Activated CD4-positive, alpha-beta T cell treated with anti-CD3 and anti-CD28 coated beads for 36 hours (primary cell): ENCODE data around the gene ZNF891. TPM values are rescaled to one million over a fixed set of nuclear protein-coding genes. Genes with fewer than 3 reads are reported as not detected.
A peak's percentile ranks its signal among the peaks of the same experiment; 100 is the strongest.

Experiments
- ATAC-seq: fragments of 200-7000 bp; cut with Tn5 transposase; one replicate; pipeline ENCODE4 v1.10.0; 2021; ENCODE audit warnings: mild to moderate bottlenecking, moderate library complexity
- CTCF ChIA-PET: fragments of 350-600 bp; sonication (Branson Sonifier 250); formaldehyde crosslinking; loops from one replicate; lab custom pipeline; 2021; ENCODE audit warnings: antibody characterized with exemption; lab: Charles Lee
- POLR2A ChIA-PET: fragments of 350-600 bp; sonication (Branson Sonifier 250); formaldehyde crosslinking; loops from one replicate; lab custom pipeline; 2021; ENCODE audit warnings: antibody characterized with exemption, inconsistent platforms; lab: Charles Lee
- DNase-seq: peaks from one replicate; pipeline ENCODE4 v3.0.0-alpha.2; 2020
- H3K27ac Mint-ChIP-seq: one replicate; pipeline ENCODE4 v1.8.0; 2021; ENCODE audit warnings: mixed read lengths
- H3K27me3 Mint-ChIP-seq: one replicate; pipeline ENCODE4 v1.8.0; 2021; ENCODE audit warnings: mixed read lengths
- H3K36me3 Mint-ChIP-seq: one replicate; pipeline ENCODE4 v1.8.0; 2021; ENCODE audit warnings: low read depth, mixed read lengths
- H3K4me1 Mint-ChIP-seq: one replicate; pipeline ENCODE4 v1.8.0; 2021; ENCODE audit warnings: mixed read lengths
- H3K4me3 Mint-ChIP-seq: one replicate; pipeline ENCODE4 v1.8.0; 2021; ENCODE audit warnings: mild to moderate bottlenecking, moderate library complexity, mixed read lengths
- H3K9me3 Mint-ChIP-seq: one replicate; pipeline ENCODE4 v1.8.0; 2021; ENCODE audit warnings: low read depth, mixed read lengths
- intact Hi-C, 2 experiments: fragments of 100-400 bp; cut with DNase I in 1 of 2; cut with micrococcal nuclease in 1 of 2; formaldehyde crosslinking; loops; one replicate each; pipeline versions ENCODE4 v1.14.2 to v1.15.1; 2022 to 2024; cut with DNase I, micrococcal nuclease
- total RNA-seq, 2 experiments: library from RNA; stranded (reverse); gene quantifications; one replicate each; pipeline ENCODE4 v1.2.3, GENCODE V29; 2021

The ZNF891 gene
- 1 to 10 TPM; 1.9 to 2.1 TPM for total RNA-seq

GRCh38 chr12:133130038-133130807 is at the start of gene ZNF891, which contains the start of gene ZNF10:
TSS of gene ZNF891 (minus strand) at chr12:133130274. CDS start at chr12:133121918, 8,356 bp downstream.
TSS of gene ZNF10 (plus strand) at chr12:133130627. CDS start at chr12:133144493, 13,866 bp downstream.
- no peaks in the 10 kb centered on the region for H3K27me3 Mint-ChIP-seq
- peaks cover 78% of the 10 kb centered on the region for H3K36me3 Mint-ChIP-seq
- intact Hi-C loops: loop anchor here (1.0 to 2.0 kb wide), 11 partner anchors 50 to 420 kb away; partner anchors contain the start of genes ZNF140 (in 2 of the 2), ZNF26 (in 2 of the 2), ZNF268 (in 2 of the 2) and ZNF84 (in 2 of the 2)
- H3K4me1 Mint-ChIP-seq: peaks cover 15% of the 10 kb centered on the region
- POLR2A ChIA-PET: interaction anchor here (0.6 to 1.0 kb wide), 3 partner anchors 49 to 296 kb away, joined by 3 to 4 read pairs (median 4); no protein-coding TSS in a partner anchor
- H3K4me3 Mint-ChIP-seq: peak within 1 kb of the TSS; percentile 86
- peak; percentile 98 for DNase-seq
- H3K27ac Mint-ChIP-seq: peak within 1 kb of the TSS; percentile 98
- peaks cover 36% of the 10 kb centered on the region for H3K9me3 Mint-ChIP-seq
- CTCF ChIA-PET: interaction anchor here (0.7 kb wide), 1 partner anchor 49 kb away, joined by 3 read pairs; no protein-coding TSS in a partner anchor
- peak; percentile 90 for ATAC-seq

- Mint-ChIP-seq H3K9me3 (peaks cover 45% of the 10 kb centered on the region), H3K4me3 (no peak overlapping the region), H3K36me3 (peaks cover 7% of the 10 kb centered on the region), H3K27ac (no peak overlapping the region), H3K27me3 (no peaks in the 10 kb centered on the region), H3K4me1 (no peaks in the 10 kb centered on the region)
- intact Hi-C loops: no loop called here
- ATAC-seq: no peak
- CTCF ChIA-PET: no interaction called here
- no peak for DNase-seq
- POLR2A ChIA-PET: no interaction called here
Measured at GRCh38 chr12:133174901-133175300, 44.8 kb upstream of the ZNF891 start.

GRCh38 chr12:133172491-133172890 is 42.4 kb upstream of the ZNF891 start:
- H3K4me1 Mint-ChIP-seq: no peaks in the 10 kb centered on the region
- no peak overlapping the region for H3K4me3 Mint-ChIP-seq
- DNase-seq: no peak
- H3K27me3 Mint-ChIP-seq: no peaks in the 10 kb centered on the region
- H3K9me3 Mint-ChIP-seq: peaks cover 41% of the 10 kb centered on the region
- POLR2A ChIA-PET: no interaction called here
- ATAC-seq: no peak
- intact Hi-C loops: no loop called here
- peaks cover 4% of the 10 kb centered on the region for H3K36me3 Mint-ChIP-seq
- no peak overlapping the region for H3K27ac Mint-ChIP-seq
- CTCF ChIA-PET: no interaction called here

GRCh38 chr12:133165776-133166175 is 35.7 kb upstream of the ZNF891 start:
- Mint-ChIP-seq H3K36me3 (peaks cover 7% of the 10 kb centered on the region), H3K27ac (no peak overlapping the region), H3K9me3 (peaks cover 32% of the 10 kb centered on the region), H3K4me3 (no peak overlapping the region), H3K4me1 (no peaks in the 10 kb centered on the region), H3K27me3 (no peaks in the 10 kb centered on the region)
- ATAC-seq (no peak), DNase-seq (no peak)
- intact Hi-C loops: no loop called here
- ChIA-PET POLR2A (no interaction called here), CTCF (no interaction called here)

GRCh38 chr12:133156125-133156690 is 26.1 kb upstream of the ZNF891 start:
- Mint-ChIP-seq H3K4me3 (no peak overlapping the region), H3K9me3 (peaks cover 72% of the 10 kb centered on the region), H3K27me3 (no peaks in the 10 kb centered on the region), H3K4me1 (no peaks in the 10 kb centered on the region), H3K36me3 (peaks cover 80% of the 10 kb centered on the region), H3K27ac (no peak overlapping the region)
- ChIA-PET POLR2A (no interaction called here), CTCF (interaction anchor here (0.7 kb wide), 1 partner anchor 113 kb away, joined by 3 read pairs; no protein-coding TSS in a partner anchor)
- DNase-seq (no peak), ATAC-seq (no peak)
- intact Hi-C loops: no loop called here

GRCh38 chr12:133145981-133146380 is 15.9 kb upstream of the ZNF891 start:
- H3K27ac Mint-ChIP-seq: no peak overlapping the region
- H3K9me3 Mint-ChIP-seq: peaks cover 50% of the 10 kb centered on the region
- intact Hi-C loops: no loop called here
- no peak overlapping the region for H3K4me3 Mint-ChIP-seq
- CTCF ChIA-PET: no interaction called here
- DNase-seq (no peak), ATAC-seq (no peak)
- POLR2A ChIA-PET: no interaction called here
- H3K36me3 Mint-ChIP-seq: peaks cover 90% of the 10 kb centered on the region
- no peaks in the 10 kb centered on the region for H3K4me1 Mint-ChIP-seq
- H3K27me3 Mint-ChIP-seq: no peaks in the 10 kb centered on the region

- ChIA-PET CTCF (no interaction called here), POLR2A (no interaction called here)
- no peak overlapping the region for H3K4me3 Mint-ChIP-seq
- H3K27ac Mint-ChIP-seq: no peak overlapping the region
- peaks cover 57% of the 10 kb centered on the region for H3K9me3 Mint-ChIP-seq
- ATAC-seq (no peak), DNase-seq (no peak)
- peaks cover 91% of the 10 kb centered on the region for H3K36me3 Mint-ChIP-seq
- peaks cover 9% of the 10 kb centered on the region for H3K4me1 Mint-ChIP-seq
- intact Hi-C loops: no loop called here
- no peaks in the 10 kb centered on the region for H3K27me3 Mint-ChIP-seq
Measured at GRCh38 chr12:133135747-133136146, 5.7 kb upstream of the ZNF891 start.

GRCh38 chr12:133130808-133131128 is 694 bp upstream of the ZNF891 start:
- peak; percentile 70 for DNase-seq
- POLR2A ChIA-PET: interaction anchor here (0.6 kb wide), 1 partner anchor 296 kb away, joined by 3 read pairs; no protein-coding TSS in a partner anchor
- intact Hi-C loops: loop anchor here (1.0 to 2.0 kb wide), 11 partner anchors 50 to 420 kb away; partner anchors contain the start of genes ZNF140 (in 2 of the 2), ZNF26 (in 2 of the 2), ZNF268 (in 2 of the 2) and ZNF84 (in 2 of the 2)
- H3K9me3 Mint-ChIP-seq: peaks cover 36% of the 10 kb centered on the region
- peak overlapping the region; percentile 98 for H3K27ac Mint-ChIP-seq
- no peaks in the 10 kb centered on the region for H3K27me3 Mint-ChIP-seq
- peaks cover 78% of the 10 kb centered on the region for H3K36me3 Mint-ChIP-seq
- peak overlapping the region; percentile 86 for H3K4me3 Mint-ChIP-seq
- CTCF ChIA-PET: interaction anchor here (0.7 kb wide), 1 partner anchor 49 kb away, joined by 3 read pairs; no protein-coding TSS in a partner anchor
- peak; percentile 5 for ATAC-seq
- peaks cover 15% of the 10 kb centered on the region for H3K4me1 Mint-ChIP-seq

- H3K4me1 Mint-ChIP-seq: peaks cover 15% of the 10 kb centered on the region
- H3K27me3 Mint-ChIP-seq: no peaks in the 10 kb centered on the region
- CTCF ChIA-PET: no interaction called here
- ATAC-seq: peak; percentile 13
- peak; percentile 33 for DNase-seq
- peak overlapping the region; percentile 86 for H3K4me3 Mint-ChIP-seq
- intact Hi-C loops: loop anchor here (1.0 to 2.0 kb wide), 11 partner anchors 49 to 419 kb away; partner anchors contain the start of genes ZNF140 (in 2 of the 2), ZNF26 (in 2 of the 2), ZNF268 (in 2 of the 2) and ZNF84 (in 2 of the 2)
- peaks cover 78% of the 10 kb centered on the region for H3K36me3 Mint-ChIP-seq
- H3K9me3 Mint-ChIP-seq: peaks cover 37% of the 10 kb centered on the region
- POLR2A ChIA-PET: interaction anchor here (0.6 to 1.0 kb wide), 2 partner anchors 48 to 119 kb away, joined by 4 read pairs; no protein-coding TSS in a partner anchor
- peak overlapping the region; percentile 98 for H3K27ac Mint-ChIP-seq
Measured at GRCh38 chr12:133129368-133130037, 571 bp downstream of the ZNF891 start.

- POLR2A ChIA-PET: no interaction called here
- Mint-ChIP-seq H3K27ac (no peak overlapping the region), H3K27me3 (no peaks in the 10 kb centered on the region), H3K4me3 (no peak overlapping the region), H3K4me1 (peaks cover 7% of the 10 kb centered on the region), H3K36me3 (peaks cover 85% of the 10 kb centered on the region), H3K9me3 (peaks cover 54% of the 10 kb centered on the region)
- no peak for DNase-seq
- ATAC-seq: no peak
- CTCF ChIA-PET: no interaction called here
- intact Hi-C loops: loop anchor here in 1 of 2 experiments (5.0 kb wide), 1 partner anchor 67 kb away; no protein-coding TSS in a partner anchor
Measured at GRCh38 chr12:133124674-133125073, 5.4 kb downstream of the ZNF891 start.
